OCI-LY1 (cell line): ENCODE data around the gene SUN1.

Experiments
- CTCF ChIP-seq: fragments of 200-600 bp; sonication (generic), shearing (Covaris generic); IDR thresholded peaks from 2 replicates; pipeline ENCODE4 v1.5.1; 2017; ENCODE audit warnings: mild to moderate bottlenecking, antibody characterized with exemption, low read length, moderate library complexity, mixed read lengths
- EZH2 ChIP-seq: fragments of 200-600 bp; sonication (generic), shearing (Covaris generic); IDR thresholded peaks from 2 replicates; pipeline ENCODE4 v1.8.0; 2017; ENCODE audit warnings: borderline replicate concordance, mixed run types, mild to moderate bottlenecking, antibody characterized with exemption, low read length, moderate library complexity, mixed read lengths

GRCh38 chr7:849781-850180 is 17.5 kb downstream of the SUN1 start:
- TF ChIP-seq CTCF (no peak), EZH2 (no peak)
